ENCODE data around the gene DZIP1L.

Gene DZIP1L

DNA sequence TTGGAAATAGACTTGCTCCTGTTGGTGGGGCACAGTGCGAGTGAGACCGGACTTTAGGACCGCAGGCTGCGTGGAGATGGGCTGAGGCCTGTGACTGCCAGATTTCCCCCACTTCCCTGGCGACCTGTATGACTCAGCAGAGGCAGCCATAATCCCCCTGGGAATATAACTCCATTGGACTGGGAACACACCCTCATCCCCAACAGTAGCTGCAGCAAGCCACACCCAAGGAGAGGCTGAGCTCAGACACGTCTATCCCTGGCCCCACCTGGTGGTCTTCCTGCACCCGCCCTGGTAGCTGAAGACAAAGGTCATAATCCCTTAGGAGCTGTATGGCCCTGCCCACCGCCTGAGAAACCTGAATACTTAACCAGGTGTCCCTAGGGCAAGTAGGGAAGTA, 42.6 kb downstream of the DZIP1L start:
- TF ChIP-seq, protein P1, sequence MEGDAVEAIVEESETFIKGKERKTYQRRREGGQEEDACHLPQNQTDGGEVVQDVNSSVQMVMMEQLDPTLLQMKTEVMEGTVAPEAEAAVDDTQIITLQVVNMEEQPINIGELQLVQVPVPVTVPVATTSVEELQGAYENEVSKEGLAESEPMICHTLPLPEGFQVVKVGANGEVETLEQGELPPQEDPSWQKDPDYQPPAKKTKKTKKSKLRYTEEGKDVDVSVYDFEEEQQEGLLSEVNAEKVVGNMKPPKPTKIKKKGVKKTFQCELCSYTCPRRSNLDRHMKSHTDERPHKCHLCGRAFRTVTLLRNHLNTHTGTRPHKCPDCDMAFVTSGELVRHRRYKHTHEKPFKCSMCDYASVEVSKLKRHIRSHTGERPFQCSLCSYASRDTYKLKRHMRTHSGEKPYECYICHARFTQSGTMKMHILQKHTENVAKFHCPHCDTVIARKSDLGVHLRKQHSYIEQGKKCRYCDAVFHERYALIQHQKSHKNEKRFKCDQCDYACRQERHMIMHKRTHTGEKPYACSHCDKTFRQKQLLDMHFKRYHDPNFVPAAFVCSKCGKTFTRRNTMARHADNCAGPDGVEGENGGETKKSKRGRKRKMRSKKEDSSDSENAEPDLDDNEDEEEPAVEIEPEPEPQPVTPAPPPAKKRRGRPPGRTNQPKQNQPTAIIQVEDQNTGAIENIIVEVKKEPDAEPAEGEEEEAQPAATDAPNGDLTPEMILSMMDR (IDR thresholded peaks at IDR 0.05; ENCODE audit: low read depth, low read length, missing control alignments) = no peak
- in situ Hi-C loops (cut with HindIII; ENCODE audit: low pct_ligation_motif_present, low sequenced_read_pairs) = no loop called here
- peak; percentile 41 for DNase-seq
- no peak overlapping the region for H3K27ac ChIP-seq
- no peaks in the 10 kb centered on the region for H3K27me3 ChIP-seq (replicated peaks)
- H3K4me3 ChIP-seq (ENCODE audit: low read depth, low read length) = no peak overlapping the region
- peaks cover 18% of the 10 kb centered on the region for H3K36me3 ChIP-seq (replicated peaks)

DNA sequence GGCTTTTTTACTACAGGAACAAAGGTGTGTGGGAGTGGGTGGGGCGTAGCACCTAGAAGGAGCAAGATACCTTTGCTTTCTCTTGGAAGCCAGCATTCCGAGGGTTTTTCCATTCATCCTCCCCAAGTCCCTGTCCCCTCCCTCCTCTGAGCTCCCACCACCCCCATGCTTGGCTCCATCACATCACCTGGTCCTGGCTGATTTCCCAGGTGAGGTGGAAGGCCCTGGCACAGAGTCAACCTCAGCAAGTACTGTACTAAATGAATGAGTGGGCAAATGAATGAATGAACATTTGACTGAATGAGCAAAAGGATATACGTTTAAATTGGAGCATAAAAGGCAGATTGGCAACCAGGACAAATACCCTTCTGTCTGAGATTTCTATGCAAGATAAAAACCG, 45.4 kb downstream of the DZIP1L start:
- in situ Hi-C loops (cut with HindIII; ENCODE audit: low pct_ligation_motif_present, low sequenced_read_pairs) = no loop called here
- H3K36me3 ChIP-seq (replicated peaks) = peaks cover 36% of the 10 kb centered on the region
- TF ChIP-seq, protein P1 (IDR thresholded peaks at IDR 0.05; ENCODE audit: low read depth, low read length, missing control alignments) = no peak

DNA sequence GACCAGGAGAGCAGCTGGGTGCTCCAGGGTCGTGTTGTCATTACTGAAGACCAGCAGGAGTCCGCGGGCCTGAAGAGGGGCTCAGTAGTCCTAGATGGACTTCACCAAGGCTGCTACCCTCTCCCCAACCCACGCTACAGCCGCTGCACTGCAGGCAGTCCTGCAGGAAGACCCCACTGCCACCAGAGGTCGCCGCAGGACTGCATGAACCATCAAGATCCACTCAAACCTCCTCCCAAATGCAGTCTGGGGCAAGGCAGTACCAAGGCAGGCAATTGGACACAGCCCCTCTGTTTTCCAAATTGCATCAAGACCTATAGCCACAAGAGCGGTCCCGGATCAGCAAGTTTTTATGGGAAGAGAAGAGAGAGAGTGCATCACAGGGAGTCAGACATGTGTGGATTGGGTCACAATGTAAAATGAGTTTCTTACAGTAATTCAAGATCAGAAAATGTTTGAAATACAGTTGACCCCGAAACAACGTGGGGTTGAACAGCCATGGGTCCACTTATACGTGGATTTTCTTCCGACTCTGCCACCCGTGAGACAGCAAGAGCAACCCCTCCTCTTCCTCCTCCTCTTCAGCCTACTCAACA, 46.7 kb downstream of the DZIP1L start:
- H3K4me3 ChIP-seq (ENCODE audit: low read depth, low read length) = no peak overlapping the region
- no peak overlapping the region for H3K27ac ChIP-seq
- H3K27me3 ChIP-seq (replicated peaks) = no peaks in the 10 kb centered on the region
- peak; percentile 60 for DNase-seq
- peaks cover 47% of the 10 kb centered on the region for H3K36me3 ChIP-seq (replicated peaks)
- in situ Hi-C loops (cut with HindIII; ENCODE audit: low pct_ligation_motif_present, low sequenced_read_pairs) = no loop called here
- TF ChIP-seq, protein P1 (IDR thresholded peaks at IDR 0.05; ENCODE audit: low read depth, low read length, missing control alignments) = peak; percentile 100

More for the DNA sequence above, 45.4 kb downstream of the DZIP1L start:
- Histone ChIP-seq H3K4me3 (ENCODE audit: low read depth, low read length) (no peak overlapping the region), H3K27me3 (replicated peaks) (no peaks in the 10 kb centered on the region), H3K27ac (no peak overlapping the region)
- no peak for DNase-seq

DNA sequence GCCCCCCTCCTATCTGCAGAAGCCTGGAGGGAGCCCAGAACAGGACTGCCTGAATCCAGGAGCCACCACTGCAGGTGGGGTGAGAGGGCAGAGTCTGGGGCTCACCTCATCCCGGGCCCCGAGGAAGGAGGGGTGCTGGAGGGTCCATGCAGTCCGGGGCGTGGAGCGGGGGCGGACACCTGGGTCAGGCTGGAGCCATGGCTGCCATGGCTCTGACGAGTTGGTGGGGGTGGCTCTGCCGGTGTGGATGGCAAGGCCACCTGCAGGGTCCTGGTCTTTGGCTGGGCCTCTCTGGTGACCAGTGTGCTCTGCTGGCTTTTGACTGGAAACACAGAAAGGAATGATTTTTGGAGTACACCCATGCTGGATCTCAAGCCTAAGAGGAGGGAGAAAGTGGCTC, 47.4 kb downstream of the DZIP1L start:
- no peak for DNase-seq
- Histone ChIP-seq H3K4me3 (ENCODE audit: low read depth, low read length) (no peak overlapping the region), H3K27me3 (replicated peaks) (no peaks in the 10 kb centered on the region), H3K27ac (no peak overlapping the region), H3K36me3 (replicated peaks) (peaks cover 50% of the 10 kb centered on the region)
- in situ Hi-C loops (cut with HindIII; ENCODE audit: low pct_ligation_motif_present, low sequenced_read_pairs) = no loop called here
- TF ChIP-seq, protein P1 (IDR thresholded peaks at IDR 0.05; ENCODE audit: low read depth, low read length, missing control alignments) = no peak

DNA sequence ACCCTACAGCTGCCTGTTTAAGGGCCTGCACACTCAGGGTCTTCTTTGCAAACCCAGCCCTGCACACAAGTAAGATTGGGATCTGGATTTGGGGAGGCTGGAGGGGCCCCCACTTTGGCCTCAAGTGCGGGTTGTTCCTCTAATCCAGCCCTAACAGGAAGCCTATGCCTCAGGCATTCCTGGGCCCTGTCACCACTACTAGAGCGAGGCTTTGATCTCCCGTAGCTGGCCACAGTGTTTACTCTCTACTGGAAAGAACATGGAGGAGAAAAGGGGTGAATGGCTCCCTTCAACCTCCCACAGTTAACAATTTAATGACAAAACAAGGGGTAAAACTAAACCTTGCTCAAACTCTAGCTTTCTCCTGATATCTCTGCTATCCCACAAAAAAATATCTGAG, 48.4 kb downstream of the DZIP1L start:
- TF ChIP-seq, protein P1 (IDR thresholded peaks at IDR 0.05; ENCODE audit: low read depth, low read length, missing control alignments) = no peak
- H3K36me3 ChIP-seq (replicated peaks) = peaks cover 55% of the 10 kb centered on the region
- no peaks in the 10 kb centered on the region for H3K27me3 ChIP-seq (replicated peaks)
- no peak for DNase-seq
- H3K27ac ChIP-seq = no peak overlapping the region
- H3K4me3 ChIP-seq (ENCODE audit: low read depth, low read length) = no peak overlapping the region
- in situ Hi-C loops (cut with HindIII; ENCODE audit: low pct_ligation_motif_present, low sequenced_read_pairs) = no loop called here

DNA sequence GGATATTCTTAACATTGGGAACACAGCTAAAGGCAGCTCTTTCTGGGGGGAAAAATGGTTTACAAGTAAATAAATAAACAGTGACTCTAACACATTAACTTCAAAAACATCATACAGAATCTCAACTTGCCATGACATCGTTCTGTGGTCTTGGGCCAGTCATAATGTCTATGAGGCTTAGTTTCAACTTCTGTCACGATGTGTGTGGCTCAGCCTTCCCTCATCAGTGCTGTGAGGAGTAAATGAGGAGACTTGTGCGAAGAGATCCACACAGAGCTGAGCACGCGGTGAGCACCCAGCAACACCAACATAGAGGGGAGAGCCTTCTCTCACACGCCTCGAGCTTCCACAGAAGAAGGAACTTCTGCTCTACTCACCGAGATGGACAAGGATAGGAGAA, 49.0 kb downstream of the DZIP1L start:
- in situ Hi-C loops (cut with HindIII; ENCODE audit: low pct_ligation_motif_present, low sequenced_read_pairs) = no loop called here
- peaks cover 56% of the 10 kb centered on the region for H3K36me3 ChIP-seq (replicated peaks)
- DNase-seq = no peak

More for the DNA sequence above, 49.0 kb downstream of the DZIP1L start:
- TF ChIP-seq, protein P1 (IDR thresholded peaks at IDR 0.05; ENCODE audit: low read depth, low read length, missing control alignments) = no peak
- no peak overlapping the region for H3K27ac ChIP-seq
- no peaks in the 10 kb centered on the region for H3K27me3 ChIP-seq (replicated peaks)
- no peak overlapping the region for H3K4me3 ChIP-seq (ENCODE audit: low read depth, low read length)

Measured in brain microvascular endothelial cell (primary cell).